HEK293 (cell line): ENCODE data around the gene DNAJB1.

Experiments used
- CTCF ChIA-PET: fragments of 350-600 bp; formaldehyde crosslinking; extraction: SDS; loops from one replicate; lab custom pipeline; 2021; ENCODE audit warnings: antibody characterized with exemption; lab: Yijun Ruan, JAX
- POLR2A ChIA-PET: fragments of 300-600 bp; formaldehyde crosslinking; extraction: SDS; loops from one replicate; lab custom pipeline; 2020; ENCODE audit warnings: antibody characterized with exemption, inconsistent platforms; lab: Yijun Ruan, JAX
- H3K27ac ChIP-seq: fragments of 200-500 bp; sonication (Bioruptor generic); 2 replicates; pipeline ENCODE4 v1.5.1; 2014; ENCODE audit warnings: low read depth, low read length, control low read depth, inconsistent platforms; ENCODE audit errors: extremely low read depth
- H3K36me3 ChIP-seq, 2 experiments: fragments of 200-500 bp in 1 of 2; sonication (Bioruptor generic) in 1 of 2; 1 replicate in 1 of 2; 2 replicates in 1 of 2; pipeline ENCODE4 v1.5.1; 2014 to 2017; ENCODE audit warnings: inconsistent platforms in 2 of 2, low read length in 2 of 2; ENCODE audit not compliant: control insufficient read depth in 2 of 2, insufficient read depth in 1 of 2
- H3K4me1 ChIP-seq: fragments of 200-500 bp; sonication (Bioruptor generic); 2 replicates; pipeline ENCODE4 v1.5.1; 2014; ENCODE audit warnings: mild to moderate bottlenecking, low read length, inconsistent platforms; ENCODE audit not compliant: control insufficient read depth, insufficient read depth
- H3K4me3 ChIP-seq: 2 replicates; pipeline ENCODE4 v1.5.1; 2011; ENCODE audit warnings: low read depth, mild to moderate bottlenecking, control low read depth, low read length, moderate library complexity
- H3K9me3 ChIP-seq: fragments of 200-500 bp; sonication (Bioruptor generic); 2 replicates; pipeline ENCODE4 v1.5.1; 2014; ENCODE audit warnings: low read depth, low read length, inconsistent platforms; ENCODE audit not compliant: control insufficient read depth, insufficient read depth
- KLF8 ChIP-seq: fragments of 450-650 bp; formaldehyde crosslinking; IDR thresholded peaks from 2 replicates; pipeline ENCODE4 v1.5.1; 2016; ENCODE audit warnings: missing biosample characterization, missing genetic modification characterization
- KLF9 ChIP-seq: fragments of 450-650 bp; formaldehyde crosslinking; IDR thresholded peaks from 2 replicates; pipeline ENCODE4 v1.5.1; 2016; ENCODE audit warnings: missing biosample characterization, missing genetic modification characterization, low read depth
- MEIS1 ChIP-seq: sonication (generic); formaldehyde crosslinking; IDR thresholded peaks from 2 replicates; pipeline ENCODE4 v1.8.1; 2022; ENCODE audit warnings: missing genetic modification reagents, mild to moderate bottlenecking, borderline replicate concordance
- REPIN1 ChIP-seq: fragments of 450-650 bp; formaldehyde crosslinking; IDR thresholded peaks from 2 replicates; pipeline ENCODE4 v1.5.1; 2017; ENCODE audit warnings: missing biosample characterization, missing genetic modification characterization, low read depth
- ZNF114 ChIP-seq: fragments of 450-650 bp; formaldehyde crosslinking; IDR thresholded peaks from 2 replicates; pipeline ENCODE4 v1.5.0; 2017; ENCODE audit warnings: missing biosample characterization, missing genetic modification characterization
- ZNF133 ChIP-seq: fragments of 450-650 bp; formaldehyde crosslinking; IDR thresholded peaks from 2 replicates; pipeline ENCODE4 v1.5.1; 2016; ENCODE audit warnings: missing biosample characterization, missing genetic modification characterization
- ZNF341 ChIP-seq: fragments of 450-650 bp; formaldehyde crosslinking; IDR thresholded peaks from 2 replicates; pipeline ENCODE4; 2016; ENCODE audit warnings: low read depth, missing biosample characterization, missing genetic modification characterization
- ZNF48 ChIP-seq: fragments of 450-650 bp; formaldehyde crosslinking; IDR thresholded peaks from 2 replicates; pipeline ENCODE4 v1.5.1; 2016; ENCODE audit warnings: missing biosample characterization, missing genetic modification characterization
- ZNF501 ChIP-seq: fragments of 450-650 bp; formaldehyde crosslinking; IDR thresholded peaks from 2 replicates; pipeline ENCODE4 v1.5.1; 2016; ENCODE audit warnings: missing biosample characterization, missing genetic modification characterization
- ZNF600 ChIP-seq: fragments of 450-650 bp; formaldehyde crosslinking; IDR thresholded peaks from 2 replicates; pipeline ENCODE4 v1.5.1; 2016; ENCODE audit warnings: missing biosample characterization, missing genetic modification characterization
- ZSCAN23 ChIP-seq: fragments of 450-650 bp; formaldehyde crosslinking; IDR thresholded peaks from 2 replicates; pipeline ENCODE4 v1.5.1; 2016; ENCODE audit warnings: missing biosample characterization, missing genetic modification characterization
- TF ChIP-seq, protein P1 (sequence below): fragments of 450-650 bp; formaldehyde crosslinking; IDR thresholded peaks from 2 replicates; pipeline ENCODE4 v1.5.1; 2016; ENCODE audit warnings: missing biosample characterization, missing genetic modification characterization
- TF ChIP-seq, protein P2 (sequence below): fragments of 450-650 bp; formaldehyde crosslinking; IDR thresholded peaks from 2 replicates; pipeline ENCODE4 v1.5.1; 2017; ENCODE audit warnings: missing biosample characterization, missing genetic modification characterization
- TF ChIP-seq, protein P3 (sequence below): fragments of 450-650 bp; formaldehyde crosslinking; IDR thresholded peaks from 2 replicates; pipeline ENCODE4 v1.5.1; 2017; ENCODE audit warnings: missing biosample characterization, missing genetic modification characterization
- TF ChIP-seq, protein P4 (sequence below): fragments of 450-650 bp; formaldehyde crosslinking; IDR thresholded peaks from 2 replicates; pipeline ENCODE4 v1.5.1; 2017; ENCODE audit warnings: missing biosample characterization, missing genetic modification characterization
- TF ChIP-seq, protein P5 (sequence below): fragments of 450-650 bp; formaldehyde crosslinking; IDR thresholded peaks from 2 replicates; pipeline ENCODE4 v1.5.1; 2016; ENCODE audit warnings: missing biosample characterization, missing genetic modification characterization
- TF ChIP-seq, protein P6 (sequence below): fragments of 450-650 bp; formaldehyde crosslinking; IDR thresholded peaks from 2 replicates; pipeline ENCODE4 v1.5.1; 2016; ENCODE audit warnings: missing biosample characterization, missing genetic modification characterization
- TF ChIP-seq, protein P7 (sequence below): fragments of 450-650 bp; formaldehyde crosslinking; IDR thresholded peaks from 2 replicates; pipeline ENCODE4 v1.5.0; 2017; ENCODE audit warnings: missing biosample characterization, missing genetic modification characterization, borderline replicate concordance

The DNAJB1 gene

DNA sequence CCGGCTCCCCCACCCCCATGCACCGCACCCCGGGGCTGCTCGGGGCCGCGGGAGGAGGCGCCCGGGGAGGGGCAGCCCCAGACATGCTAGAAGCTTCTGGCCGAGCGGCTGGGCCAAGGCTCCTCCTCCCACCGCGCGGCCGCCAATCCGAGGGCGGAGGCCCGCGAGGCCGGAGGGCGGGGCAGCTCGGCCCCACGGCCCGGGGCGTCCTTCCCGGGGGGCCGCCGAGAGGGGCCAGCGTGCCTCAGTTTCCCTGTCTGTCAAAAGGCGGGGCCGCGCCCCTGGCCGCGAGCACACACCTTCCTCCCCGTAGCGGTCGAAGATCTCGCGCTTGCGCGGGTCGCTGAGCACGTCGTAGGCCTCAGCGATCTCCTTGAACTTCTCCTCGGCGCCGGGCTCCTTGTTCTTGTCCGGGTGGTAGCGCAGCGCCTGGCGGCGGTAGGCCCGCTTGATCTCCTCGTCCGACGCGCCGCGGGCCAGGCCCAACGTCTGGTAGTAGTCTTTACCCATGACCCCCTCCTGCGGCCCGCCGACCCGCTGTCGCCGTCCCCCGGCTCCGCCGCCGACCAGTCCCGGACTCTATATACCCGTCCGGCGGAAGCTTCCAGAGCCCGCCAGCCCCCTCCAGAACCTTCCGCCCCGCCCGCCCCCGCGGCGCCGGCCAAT lies at the start of gene DNAJB1 (continued):
- TF ChIP-seq, protein P1, sequence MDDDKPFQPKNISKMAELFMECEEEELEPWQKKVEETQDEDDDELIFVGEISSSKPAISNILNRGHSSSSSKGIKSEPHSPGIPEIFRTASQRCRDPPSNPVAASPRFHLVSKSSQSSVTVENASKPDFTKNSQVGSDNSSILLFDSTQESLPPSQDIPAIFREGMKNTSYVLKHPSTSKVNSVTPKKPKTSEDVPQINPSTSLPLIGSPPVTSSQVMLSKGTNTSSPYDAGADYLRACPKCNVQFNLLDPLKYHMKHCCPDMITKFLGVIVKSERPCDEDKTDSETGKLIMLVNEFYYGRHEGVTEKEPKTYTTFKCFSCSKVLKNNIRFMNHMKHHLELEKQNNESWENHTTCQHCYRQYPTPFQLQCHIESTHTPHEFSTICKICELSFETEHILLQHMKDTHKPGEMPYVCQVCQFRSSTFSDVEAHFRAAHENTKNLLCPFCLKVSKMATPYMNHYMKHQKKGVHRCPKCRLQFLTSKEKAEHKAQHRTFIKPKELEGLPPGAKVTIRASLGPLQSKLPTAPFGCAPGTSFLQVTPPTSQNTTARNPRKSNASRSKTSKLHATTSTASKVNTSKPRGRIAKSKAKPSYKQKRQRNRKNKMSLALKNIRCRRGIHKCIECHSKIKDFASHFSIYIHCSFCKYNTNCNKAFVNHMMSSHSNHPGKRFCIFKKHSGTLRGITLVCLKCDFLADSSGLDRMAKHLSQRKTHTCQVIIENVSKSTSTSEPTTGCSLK (tag by site-specific recombination) = no peak
- TF ChIP-seq, protein P2, sequence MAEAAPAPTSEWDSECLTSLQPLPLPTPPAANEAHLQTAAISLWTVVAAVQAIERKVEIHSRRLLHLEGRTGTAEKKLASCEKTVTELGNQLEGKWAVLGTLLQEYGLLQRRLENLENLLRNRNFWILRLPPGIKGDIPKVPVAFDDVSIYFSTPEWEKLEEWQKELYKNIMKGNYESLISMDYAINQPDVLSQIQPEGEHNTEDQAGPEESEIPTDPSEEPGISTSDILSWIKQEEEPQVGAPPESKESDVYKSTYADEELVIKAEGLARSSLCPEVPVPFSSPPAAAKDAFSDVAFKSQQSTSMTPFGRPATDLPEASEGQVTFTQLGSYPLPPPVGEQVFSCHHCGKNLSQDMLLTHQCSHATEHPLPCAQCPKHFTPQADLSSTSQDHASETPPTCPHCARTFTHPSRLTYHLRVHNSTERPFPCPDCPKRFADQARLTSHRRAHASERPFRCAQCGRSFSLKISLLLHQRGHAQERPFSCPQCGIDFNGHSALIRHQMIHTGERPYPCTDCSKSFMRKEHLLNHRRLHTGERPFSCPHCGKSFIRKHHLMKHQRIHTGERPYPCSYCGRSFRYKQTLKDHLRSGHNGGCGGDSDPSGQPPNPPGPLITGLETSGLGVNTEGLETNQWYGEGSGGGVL (tag by site-specific recombination) = peak; percentile 49
- TF ChIP-seq ZNF341 (tag by site-specific recombination) = no peak; the same call in 1 of the 2 replicates
- TF ChIP-seq KLF9 (tag by site-specific recombination) = peak; percentile 75
- TF ChIP-seq, protein P3, sequence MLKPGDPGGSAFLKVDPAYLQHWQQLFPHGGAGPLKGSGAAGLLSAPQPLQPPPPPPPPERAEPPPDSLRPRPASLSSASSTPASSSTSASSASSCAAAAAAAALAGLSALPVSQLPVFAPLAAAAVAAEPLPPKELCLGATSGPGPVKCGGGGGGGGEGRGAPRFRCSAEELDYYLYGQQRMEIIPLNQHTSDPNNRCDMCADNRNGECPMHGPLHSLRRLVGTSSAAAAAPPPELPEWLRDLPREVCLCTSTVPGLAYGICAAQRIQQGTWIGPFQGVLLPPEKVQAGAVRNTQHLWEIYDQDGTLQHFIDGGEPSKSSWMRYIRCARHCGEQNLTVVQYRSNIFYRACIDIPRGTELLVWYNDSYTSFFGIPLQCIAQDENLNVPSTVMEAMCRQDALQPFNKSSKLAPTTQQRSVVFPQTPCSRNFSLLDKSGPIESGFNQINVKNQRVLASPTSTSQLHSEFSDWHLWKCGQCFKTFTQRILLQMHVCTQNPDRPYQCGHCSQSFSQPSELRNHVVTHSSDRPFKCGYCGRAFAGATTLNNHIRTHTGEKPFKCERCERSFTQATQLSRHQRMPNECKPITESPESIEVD (tag by site-specific recombination) = no peak
- TF ChIP-seq, protein P4, sequence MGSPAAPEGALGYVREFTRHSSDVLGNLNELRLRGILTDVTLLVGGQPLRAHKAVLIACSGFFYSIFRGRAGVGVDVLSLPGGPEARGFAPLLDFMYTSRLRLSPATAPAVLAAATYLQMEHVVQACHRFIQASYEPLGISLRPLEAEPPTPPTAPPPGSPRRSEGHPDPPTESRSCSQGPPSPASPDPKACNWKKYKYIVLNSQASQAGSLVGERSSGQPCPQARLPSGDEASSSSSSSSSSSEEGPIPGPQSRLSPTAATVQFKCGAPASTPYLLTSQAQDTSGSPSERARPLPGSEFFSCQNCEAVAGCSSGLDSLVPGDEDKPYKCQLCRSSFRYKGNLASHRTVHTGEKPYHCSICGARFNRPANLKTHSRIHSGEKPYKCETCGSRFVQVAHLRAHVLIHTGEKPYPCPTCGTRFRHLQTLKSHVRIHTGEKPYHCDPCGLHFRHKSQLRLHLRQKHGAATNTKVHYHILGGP (tag by site-specific recombination) = no peak
- TF ChIP-seq ZNF133 (tag by site-specific recombination) = peak; percentile 42; the same call in 1 of the 2 replicates
- TF ChIP-seq, all 188 proteins: peak for 57

DNA sequence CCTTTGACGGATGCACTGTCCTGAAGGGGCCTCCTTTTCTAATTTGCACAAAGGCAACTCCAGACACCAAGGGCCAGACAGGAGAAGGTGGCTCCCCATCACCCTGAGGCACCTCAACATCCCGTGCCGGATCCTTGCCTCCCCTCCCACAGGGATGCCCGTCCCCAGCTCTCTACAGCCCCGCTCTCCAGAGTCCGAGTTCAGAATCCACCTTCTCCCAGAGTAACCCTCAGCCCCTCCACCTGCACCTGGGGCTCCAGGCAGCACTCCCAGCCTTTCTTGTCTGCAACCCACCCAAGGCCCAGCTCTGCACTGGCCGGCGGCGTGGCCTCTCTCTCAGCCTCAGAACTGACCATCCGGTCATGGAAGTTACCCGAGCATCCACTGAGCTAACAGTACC lies 48.9 kb upstream of the DNAJB1 start:
- ChIA-PET CTCF (interaction anchor here (0.7 to 4.8 kb wide), 2 partner anchors 11 to 13 kb away, joined by 3 to 19 read pairs; no protein-coding TSS in a partner anchor), POLR2A (no interaction called here)
- Histone ChIP-seq H3K36me3 (peaks cover 0 to 42% of the 10 kb centered on the region in 2 experiments; a peak in 2 of 3 replicates), H3K4me1 (peaks cover 4% of the 10 kb centered on the region; the same call in 1 of the 2 replicates), H3K4me3 (no peak overlapping the region), H3K27ac (no peak overlapping the region), H3K9me3 (no peaks in the 10 kb centered on the region)
- TF ChIP-seq, protein P5, sequence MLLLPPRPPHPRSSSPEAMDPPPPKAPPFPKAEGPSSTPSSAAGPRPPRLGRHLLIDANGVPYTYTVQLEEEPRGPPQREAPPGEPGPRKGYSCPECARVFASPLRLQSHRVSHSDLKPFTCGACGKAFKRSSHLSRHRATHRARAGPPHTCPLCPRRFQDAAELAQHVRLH (tag by site-specific recombination) = no peak
- TF ChIP-seq REPIN1 (no peak), KLF8 (tag by site-specific recombination) (no peak), ZSCAN23 (no peak), ZNF600 (tag by site-specific recombination) (no peak), ZNF114 (tag by site-specific recombination) (no peak), ZNF501 (tag by site-specific recombination) (no peak), MEIS1 (no peak), ZNF48 (tag by site-specific recombination) (no peak)
- TF ChIP-seq, protein P6, sequence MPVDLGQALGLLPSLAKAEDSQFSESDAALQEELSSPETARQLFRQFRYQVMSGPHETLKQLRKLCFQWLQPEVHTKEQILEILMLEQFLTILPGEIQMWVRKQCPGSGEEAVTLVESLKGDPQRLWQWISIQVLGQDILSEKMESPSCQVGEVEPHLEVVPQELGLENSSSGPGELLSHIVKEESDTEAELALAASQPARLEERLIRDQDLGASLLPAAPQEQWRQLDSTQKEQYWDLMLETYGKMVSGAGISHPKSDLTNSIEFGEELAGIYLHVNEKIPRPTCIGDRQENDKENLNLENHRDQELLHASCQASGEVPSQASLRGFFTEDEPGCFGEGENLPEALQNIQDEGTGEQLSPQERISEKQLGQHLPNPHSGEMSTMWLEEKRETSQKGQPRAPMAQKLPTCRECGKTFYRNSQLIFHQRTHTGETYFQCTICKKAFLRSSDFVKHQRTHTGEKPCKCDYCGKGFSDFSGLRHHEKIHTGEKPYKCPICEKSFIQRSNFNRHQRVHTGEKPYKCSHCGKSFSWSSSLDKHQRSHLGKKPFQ (tag by site-specific recombination) = no peak
- TF ChIP-seq, protein P7, sequence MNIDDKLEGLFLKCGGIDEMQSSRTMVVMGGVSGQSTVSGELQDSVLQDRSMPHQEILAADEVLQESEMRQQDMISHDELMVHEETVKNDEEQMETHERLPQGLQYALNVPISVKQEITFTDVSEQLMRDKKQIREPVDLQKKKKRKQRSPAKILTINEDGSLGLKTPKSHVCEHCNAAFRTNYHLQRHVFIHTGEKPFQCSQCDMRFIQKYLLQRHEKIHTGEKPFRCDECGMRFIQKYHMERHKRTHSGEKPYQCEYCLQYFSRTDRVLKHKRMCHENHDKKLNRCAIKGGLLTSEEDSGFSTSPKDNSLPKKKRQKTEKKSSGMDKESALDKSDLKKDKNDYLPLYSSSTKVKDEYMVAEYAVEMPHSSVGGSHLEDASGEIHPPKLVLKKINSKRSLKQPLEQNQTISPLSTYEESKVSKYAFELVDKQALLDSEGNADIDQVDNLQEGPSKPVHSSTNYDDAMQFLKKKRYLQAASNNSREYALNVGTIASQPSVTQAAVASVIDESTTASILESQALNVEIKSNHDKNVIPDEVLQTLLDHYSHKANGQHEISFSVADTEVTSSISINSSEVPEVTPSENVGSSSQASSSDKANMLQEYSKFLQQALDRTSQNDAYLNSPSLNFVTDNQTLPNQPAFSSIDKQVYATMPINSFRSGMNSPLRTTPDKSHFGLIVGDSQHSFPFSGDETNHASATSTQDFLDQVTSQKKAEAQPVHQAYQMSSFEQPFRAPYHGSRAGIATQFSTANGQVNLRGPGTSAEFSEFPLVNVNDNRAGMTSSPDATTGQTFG (tag by site-specific recombination) = no peak
